ENCODE data around the gene ZNF701. TPM values are rescaled to one million over a fixed set of nuclear protein-coding genes. Genes with fewer than 3 reads are reported as not detected.
"Not testable (repeated sequence)": the region's sequence is repeated elsewhere in the genome, so short reads cannot be mapped to it uniquely, and the experiment has no call there.

ZNF701 gene
- total RNA-seq, 4 donors from 2014 or later = 7.8 to 13.3 (median 10.1) TPM

- no peaks in the 10 kb centered on the region for H3K9me3 ChIP-seq
- H3K27me3 ChIP-seq = no peaks in the 10 kb centered on the region
- H3K4me3 ChIP-seq = peak overlapping the region; percentile 62 to 80 (median 65)
- peak overlapping the region; percentile 69 to 91 (median 84) for H3K27ac ChIP-seq (replicated peaks in 1 of 4)
- TF ChIP-seq POLR2AphosphoS5 (IDR thresholded peaks at IDR 0.05) = no peak
- TF ChIP-seq, protein P1, sequence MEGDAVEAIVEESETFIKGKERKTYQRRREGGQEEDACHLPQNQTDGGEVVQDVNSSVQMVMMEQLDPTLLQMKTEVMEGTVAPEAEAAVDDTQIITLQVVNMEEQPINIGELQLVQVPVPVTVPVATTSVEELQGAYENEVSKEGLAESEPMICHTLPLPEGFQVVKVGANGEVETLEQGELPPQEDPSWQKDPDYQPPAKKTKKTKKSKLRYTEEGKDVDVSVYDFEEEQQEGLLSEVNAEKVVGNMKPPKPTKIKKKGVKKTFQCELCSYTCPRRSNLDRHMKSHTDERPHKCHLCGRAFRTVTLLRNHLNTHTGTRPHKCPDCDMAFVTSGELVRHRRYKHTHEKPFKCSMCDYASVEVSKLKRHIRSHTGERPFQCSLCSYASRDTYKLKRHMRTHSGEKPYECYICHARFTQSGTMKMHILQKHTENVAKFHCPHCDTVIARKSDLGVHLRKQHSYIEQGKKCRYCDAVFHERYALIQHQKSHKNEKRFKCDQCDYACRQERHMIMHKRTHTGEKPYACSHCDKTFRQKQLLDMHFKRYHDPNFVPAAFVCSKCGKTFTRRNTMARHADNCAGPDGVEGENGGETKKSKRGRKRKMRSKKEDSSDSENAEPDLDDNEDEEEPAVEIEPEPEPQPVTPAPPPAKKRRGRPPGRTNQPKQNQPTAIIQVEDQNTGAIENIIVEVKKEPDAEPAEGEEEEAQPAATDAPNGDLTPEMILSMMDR (IDR thresholded peaks at IDR 0.05) = no peak
- peaks cover 8 to 22% (median 15%) of the 10 kb centered on the region in 4 donors for H3K4me1 ChIP-seq
- H3K36me3 ChIP-seq = peaks cover 5 to 19% (median 5%) of the 10 kb centered on the region in 4 donors
- intact Hi-C loops (cut with DNase I) = no loop called here
- 6% methylated on average over 9 of the region's 17 CpGs for WGBS
- DNase-seq (ENCODE audit: extremely low spot score) = no peak
Observed at GRCh38 chr19:52536448-52536800, 33.7 kb upstream of the ZNF701 start.

DNA sequence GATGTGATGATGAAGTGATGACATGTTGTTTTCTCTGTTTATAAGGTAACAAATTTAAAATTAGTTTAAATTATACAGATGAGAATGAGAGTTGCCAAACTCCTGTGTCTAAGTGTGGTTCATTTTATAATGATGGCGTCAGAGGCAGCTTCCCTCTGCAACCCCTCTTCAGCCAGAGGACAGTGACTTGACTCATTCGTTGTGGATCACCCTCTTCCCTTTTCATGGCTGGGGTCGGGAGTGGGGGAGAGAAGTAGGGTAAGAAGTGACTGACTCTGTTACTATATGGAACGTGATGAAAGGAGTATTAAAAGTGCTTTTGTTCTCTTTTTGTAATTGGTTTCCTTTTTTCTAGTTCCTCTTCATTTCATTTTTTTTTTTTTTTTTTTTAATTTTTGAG, 31.3 kb upstream of the ZNF701 start:
- 48% methylated on average over 3 of the region's 4 CpGs for WGBS
- H3K27ac ChIP-seq (replicated peaks in 1 of 4); H3K9me3 ChIP-seq; H3K27me3 ChIP-seq; DNase-seq (ENCODE audit: extremely low spot score); intact Hi-C loops (cut with DNase I); H3K4me3 ChIP-seq: not testable (repeated sequence)
- Histone ChIP-seq H3K4me1 (peaks cover 8 to 22% (median 15%) of the 10 kb centered on the region in 4 donors), H3K36me3 (peaks cover 7 to 17% (median 9%) of the 10 kb centered on the region in 4 donors)

DNA sequence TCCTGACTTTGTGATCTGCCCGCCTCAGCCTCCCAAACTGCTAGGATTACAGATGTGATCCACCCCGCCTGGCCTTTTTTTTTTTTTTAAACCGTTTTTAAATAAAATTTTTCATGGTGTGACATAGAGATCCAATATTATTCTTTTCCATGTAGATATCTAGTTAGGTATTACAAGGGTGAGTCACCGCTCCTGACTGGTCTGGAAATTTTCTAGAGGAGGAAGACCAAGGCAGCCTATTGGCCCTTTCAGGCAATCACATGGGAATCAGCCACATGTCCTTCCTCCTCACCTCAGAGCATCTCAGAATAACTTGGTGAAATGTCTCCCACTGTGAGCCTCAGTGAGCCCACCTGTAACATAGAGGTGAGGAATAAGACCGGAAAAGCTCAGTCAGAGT, 28.9 kb upstream of the ZNF701 start:
- 98% methylated on average over 5 of the region's 5 CpGs for WGBS
- peaks cover 22 to 36% (median 31%) of the 10 kb centered on the region in 4 donors for H3K36me3 ChIP-seq
- not testable (repeated sequence) for DNase-seq (ENCODE audit: extremely low spot score)

DNA sequence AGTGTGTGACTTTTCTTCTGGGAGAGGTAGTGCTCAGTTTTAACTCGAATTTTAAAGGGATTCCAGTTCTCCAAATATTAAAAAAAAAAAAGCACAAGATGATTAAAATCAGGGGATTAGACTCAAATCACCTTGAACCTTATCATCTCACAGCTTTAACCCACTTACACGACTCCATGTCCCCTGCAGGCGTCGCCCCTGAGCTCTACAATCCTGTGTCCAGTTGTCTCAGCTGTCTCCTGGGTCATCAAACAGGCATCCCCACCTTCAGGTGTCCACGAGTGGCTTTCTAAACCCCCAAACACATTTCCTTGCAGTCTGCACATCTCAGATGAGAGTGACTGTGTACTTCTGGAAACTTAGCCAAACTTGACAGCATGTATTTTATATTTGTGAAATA, 28.5 kb upstream of the ZNF701 start:
- no peaks in the 10 kb centered on the region for H3K27me3 ChIP-seq
- peaks cover 22 to 40% (median 35%) of the 10 kb centered on the region in 4 donors for H3K36me3 ChIP-seq
- no peak overlapping the region for H3K4me3 ChIP-seq
- no peak for DNase-seq (ENCODE audit: extremely low spot score)
- peaks cover 0 to 7% (median 2%) of the 10 kb centered on the region in 4 donors for H3K4me1 ChIP-seq
- no peak overlapping the region for H3K27ac ChIP-seq (replicated peaks in 1 of 4)
- TF ChIP-seq POLR2AphosphoS5 (IDR thresholded peaks at IDR 0.05) = no peak
- no peak for TF ChIP-seq EP300 (IDR thresholded peaks at IDR 0.05)
- TF ChIP-seq POLR2A (IDR thresholded peaks at IDR 0.05; ENCODE audit: low read depth) = no peak
- TF ChIP-seq, protein P1 (IDR thresholded peaks at IDR 0.05) = no peak
- WGBS = 85% methylated on average over 5 of the region's 5 CpGs
- intact Hi-C loops (cut with DNase I) = no loop called here
- no peaks in the 10 kb centered on the region for H3K9me3 ChIP-seq

More for the DNA sequence above, 28.9 kb upstream of the ZNF701 start:
- H3K27ac ChIP-seq (replicated peaks in 1 of 4); H3K27me3 ChIP-seq; H3K4me3 ChIP-seq; H3K9me3 ChIP-seq; intact Hi-C loops (cut with DNase I): not testable (repeated sequence)
- H3K4me1 ChIP-seq = peaks cover 0 to 10% (median 4%) of the 10 kb centered on the region in 4 donors

DNA sequence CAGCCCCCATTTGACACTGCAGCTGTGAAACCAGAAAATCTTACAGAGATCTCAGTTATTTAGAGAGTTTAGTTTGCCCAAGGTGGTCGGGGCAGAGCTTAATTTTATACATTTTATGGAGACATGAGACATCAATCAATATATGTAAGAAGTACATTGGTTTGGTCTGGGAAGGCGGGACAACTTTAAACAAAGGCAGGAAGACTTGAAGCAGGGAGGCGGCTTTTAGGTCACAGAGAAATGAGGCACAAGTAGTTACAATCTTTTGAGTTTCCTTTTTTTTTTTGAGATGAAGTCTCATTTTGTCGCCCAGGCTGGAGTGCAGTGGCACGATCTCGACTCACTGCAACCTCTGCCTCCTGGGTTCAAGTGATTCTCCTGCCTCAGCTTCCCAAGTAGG, 27.5 kb upstream of the ZNF701 start:
- H3K4me1 ChIP-seq; intact Hi-C loops (cut with DNase I); H3K4me3 ChIP-seq; H3K27me3 ChIP-seq; H3K9me3 ChIP-seq; H3K27ac ChIP-seq (replicated peaks in 1 of 4); DNase-seq (ENCODE audit: extremely low spot score): not testable (repeated sequence)
- WGBS = 70% methylated on average over 6 of the region's 6 CpGs
- H3K36me3 ChIP-seq = peaks cover 30 to 49% (median 44%) of the 10 kb centered on the region in 4 donors

DNA sequence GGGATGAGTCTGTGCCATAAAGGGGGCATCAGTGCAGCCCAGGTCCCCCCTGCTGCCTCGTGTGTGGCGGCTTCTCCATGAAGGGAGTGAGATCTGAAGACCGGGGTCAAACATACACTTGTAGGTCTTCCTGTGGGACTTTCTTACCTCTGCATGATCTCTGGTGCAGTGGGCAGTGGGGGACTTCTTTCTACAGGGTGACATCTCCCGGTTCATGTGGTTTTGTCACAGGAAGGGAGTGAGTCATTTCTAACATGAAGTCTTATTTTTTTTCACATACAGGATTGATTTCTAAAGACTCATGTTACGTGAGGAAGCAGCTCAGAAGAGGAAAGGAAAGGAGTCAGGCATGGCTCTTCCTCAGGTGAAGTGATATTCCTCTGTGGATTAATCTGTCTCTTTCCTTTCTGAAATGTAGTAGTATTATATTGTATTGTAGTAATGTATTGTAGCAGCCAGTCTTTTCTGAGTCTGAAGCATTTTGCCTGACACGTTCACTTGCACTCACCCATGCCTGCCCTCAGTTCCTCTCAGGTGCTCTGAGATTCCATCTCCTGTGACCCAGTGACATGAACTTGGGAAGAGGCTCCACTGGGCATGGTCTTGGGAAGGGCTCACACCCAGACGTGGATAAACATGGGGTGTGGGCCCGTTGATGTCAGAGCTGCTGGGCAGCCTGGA, 27.0 kb upstream of the ZNF701 start:
- no peak for DNase-seq (ENCODE audit: extremely low spot score)
- no peak overlapping the region for H3K4me3 ChIP-seq
- H3K27ac ChIP-seq (replicated peaks in 1 of 4) = no peak overlapping the region
- intact Hi-C loops (cut with DNase I) = no loop called here
- H3K36me3 ChIP-seq = peaks cover 35 to 55% (median 48%) of the 10 kb centered on the region in 4 donors
- H3K9me3 ChIP-seq = no peaks in the 10 kb centered on the region
- TF ChIP-seq, protein P1 (IDR thresholded peaks at IDR 0.05) = no peak
- TF ChIP-seq POLR2AphosphoS5 (IDR thresholded peaks at IDR 0.05) = no peak
- no peak for TF ChIP-seq POLR2A (IDR thresholded peaks at IDR 0.05; ENCODE audit: low read depth)
- no peak for TF ChIP-seq EP300 (IDR thresholded peaks at IDR 0.05)
- no peaks in the 10 kb centered on the region for H3K27me3 ChIP-seq
- no peaks in the 10 kb centered on the region for H3K4me1 ChIP-seq
- WGBS = 68% methylated on average over 7 of the region's 8 CpGs

Data from esophagus muscularis mucosa (tissue), 4 donors.